Measurements from ENCODE around the gene ECI1.

The ECI1 gene

GRCh38 chr16:2191446-2191706 is 60.0 kb downstream of the ECI1 start:
- DNase-seq, result no peak

- DNase-seq, result no peak
These were observed 60.5 kb downstream of the ECI1 start for GRCh38 chr16:2190659-2191445.

- DNase-seq, result no peak
These were observed 61.3 kb downstream of the ECI1 start for GRCh38 chr16:2190002-2190658.

Data from activated CD8-positive, alpha-beta memory T cell treated with anti-CD3 and anti-CD28 coated beads, Interleukin-2, amount 50 U/mL, for 48 hours (primary cell).